ENCODE results near the gene ZFYVE21. TPM values are rescaled to one million over a fixed set of nuclear protein-coding genes. Genes with fewer than 3 reads are reported as not detected.

The ZFYVE21 gene
- total RNA-seq, 1 experiment from 2014 or later, result 23.6 TPM

GRCh38 chr14:103711516-103712431, 3.8 kb upstream of the ZFYVE21 start:
- H3K4me3 ChIP-seq, result no peak overlapping the region
- DNase-seq, result peak; percentile 95
- H3K9me3 ChIP-seq, result no peaks in the 10 kb centered on the region
- H3K36me3 ChIP-seq, result no peaks in the 10 kb centered on the region
- no peaks in the 10 kb centered on the region for H3K27me3 ChIP-seq

DNA sequence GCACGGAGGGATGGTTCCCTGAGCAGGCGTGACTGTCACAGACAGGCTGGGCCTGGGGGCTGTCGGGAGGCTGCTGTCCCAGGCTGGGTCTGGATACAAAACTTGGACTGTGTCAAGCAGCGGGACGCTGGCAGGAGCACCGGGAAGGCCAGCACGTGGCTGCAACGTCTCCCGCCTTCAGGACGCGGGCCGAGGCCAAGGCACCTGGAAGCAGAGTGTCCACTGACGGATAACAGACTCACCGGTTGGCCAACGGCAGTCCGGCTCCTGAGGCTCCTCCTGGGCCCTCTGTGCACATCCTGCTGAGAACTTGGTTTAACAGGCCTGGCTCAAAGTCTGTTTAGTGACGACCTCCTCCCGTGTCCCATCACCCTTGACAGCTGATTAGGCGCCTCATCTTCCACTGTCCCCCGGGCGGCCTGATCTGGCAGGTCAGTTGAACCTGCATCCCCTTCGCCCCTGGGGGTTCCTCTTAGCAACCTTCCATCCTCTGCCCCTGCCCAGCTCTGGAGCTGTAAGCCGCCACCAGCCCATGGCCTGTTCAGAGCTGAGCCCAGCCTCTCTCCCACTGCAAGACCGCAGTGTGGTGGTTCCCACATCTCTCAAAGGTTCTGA, 2.9 kb upstream of the ZFYVE21 start:
- DNase-seq, result no peak
- Histone ChIP-seq H3K27me3 (no peaks in the 10 kb centered on the region), H3K36me3 (no peaks in the 10 kb centered on the region), H3K9me3 (no peaks in the 10 kb centered on the region), H3K4me3 (no peak overlapping the region)

- no peaks in the 10 kb centered on the region for H3K36me3 ChIP-seq
- no peaks in the 10 kb centered on the region for H3K27me3 ChIP-seq
- DNase-seq, result no peak
- no peaks in the 10 kb centered on the region for H3K9me3 ChIP-seq
- H3K4me3 ChIP-seq, result peak overlapping the region; percentile 64
These were observed 2.1 kb upstream of the ZFYVE21 start for GRCh38 chr14:103713304-103714062.

DNA sequence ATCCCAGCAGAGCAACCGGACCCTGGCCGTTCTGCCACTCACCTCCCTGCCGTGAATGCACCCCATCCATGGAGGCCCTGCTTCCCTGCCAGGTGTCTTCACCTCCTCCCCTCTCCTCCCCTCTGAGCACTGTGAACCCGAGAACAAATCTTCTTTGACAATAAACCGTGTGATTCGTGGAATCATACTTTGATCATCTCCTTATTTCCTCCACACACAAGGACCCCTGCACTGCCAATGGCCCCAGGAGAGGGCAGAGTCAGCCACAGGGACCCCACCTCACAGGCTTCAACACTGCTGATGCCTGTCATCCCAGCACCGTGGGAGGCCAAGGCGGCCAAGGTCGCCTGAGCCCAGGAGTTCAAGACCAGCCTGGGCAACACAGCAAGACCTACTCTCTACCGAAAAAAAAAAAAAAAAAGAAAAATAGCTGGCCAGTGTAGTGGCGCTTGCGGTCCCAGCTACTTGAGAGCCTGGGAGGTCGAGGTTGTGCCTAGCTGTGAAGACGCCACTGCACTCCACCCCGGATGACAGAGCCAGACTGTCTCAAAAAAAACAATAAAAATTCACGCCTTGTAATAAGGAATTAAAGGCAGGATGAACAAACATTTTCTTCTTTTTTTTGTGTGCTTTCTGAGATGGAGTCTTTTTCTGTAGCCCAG, 1.4 kb upstream of the ZFYVE21 start:
- no peaks in the 10 kb centered on the region for H3K36me3 ChIP-seq
- DNase-seq, result no peak
- no peaks in the 10 kb centered on the region for H3K9me3 ChIP-seq
- no peaks in the 10 kb centered on the region for H3K27me3 ChIP-seq
- peak overlapping the region; percentile 64 for H3K4me3 ChIP-seq

GRCh38 chr14:103716091-103716801, 636 bp downstream of the ZFYVE21 start:
- no peak for DNase-seq
- H3K9me3 ChIP-seq, result no peaks in the 10 kb centered on the region
- H3K27me3 ChIP-seq, result no peaks in the 10 kb centered on the region
- H3K4me3 ChIP-seq, result peak overlapping the region; percentile 62
- no peaks in the 10 kb centered on the region for H3K36me3 ChIP-seq

DNA sequence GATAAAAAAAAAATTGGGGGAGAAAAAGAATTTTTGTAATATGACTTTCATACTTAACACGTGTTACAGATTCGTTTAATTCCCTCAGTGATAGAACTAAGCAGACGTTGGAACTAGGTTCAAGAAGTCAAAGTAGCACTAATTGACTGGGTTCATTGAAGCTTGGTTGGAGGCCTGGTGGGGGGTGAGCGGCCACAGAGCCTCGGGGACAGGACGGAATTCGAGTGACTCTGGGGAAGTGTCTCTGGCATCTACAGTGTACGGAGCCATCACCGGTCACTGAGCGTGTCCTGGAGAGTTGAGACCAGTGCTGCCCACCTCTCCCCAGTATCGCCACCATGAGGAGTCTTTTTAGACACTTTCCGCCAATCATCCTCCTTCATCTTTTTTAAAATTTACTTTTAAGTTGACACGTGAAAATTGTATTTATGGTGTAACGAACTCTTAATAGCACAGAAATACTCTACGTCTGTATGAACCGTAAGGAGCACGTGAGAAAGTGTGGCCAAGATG, 1.3 kb downstream of the ZFYVE21 start:
- DNase-seq, result no peak
- Histone ChIP-seq H3K9me3 (no peaks in the 10 kb centered on the region), H3K4me3 (peak overlapping the region; percentile 62), H3K36me3 (no peaks in the 10 kb centered on the region), H3K27me3 (no peaks in the 10 kb centered on the region)

DNA sequence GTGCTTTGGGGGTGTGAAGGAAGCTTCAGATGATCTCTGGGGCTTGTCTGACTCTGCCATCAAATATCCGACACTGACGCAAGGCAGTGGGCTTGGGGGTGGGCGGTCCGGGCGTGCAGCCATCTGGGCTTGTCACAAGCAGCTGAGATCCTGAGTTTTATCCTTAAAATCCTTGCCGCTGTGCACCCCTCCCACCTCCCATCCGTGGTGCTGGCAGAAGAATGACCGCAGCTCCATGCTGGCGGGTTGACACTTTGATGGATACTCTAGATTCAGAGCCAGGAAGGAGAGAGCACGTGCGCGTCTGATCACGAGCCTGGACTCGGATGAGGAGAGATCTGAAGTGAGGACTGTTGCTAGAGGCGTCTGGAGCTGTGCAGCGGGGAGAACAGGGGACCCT, 3.0 kb downstream of the ZFYVE21 start:
- Histone ChIP-seq H3K27me3 (no peaks in the 10 kb centered on the region), H3K9me3 (no peaks in the 10 kb centered on the region), H3K36me3 (no peaks in the 10 kb centered on the region), H3K4me3 (no peak overlapping the region)
- no peak for DNase-seq

DNA sequence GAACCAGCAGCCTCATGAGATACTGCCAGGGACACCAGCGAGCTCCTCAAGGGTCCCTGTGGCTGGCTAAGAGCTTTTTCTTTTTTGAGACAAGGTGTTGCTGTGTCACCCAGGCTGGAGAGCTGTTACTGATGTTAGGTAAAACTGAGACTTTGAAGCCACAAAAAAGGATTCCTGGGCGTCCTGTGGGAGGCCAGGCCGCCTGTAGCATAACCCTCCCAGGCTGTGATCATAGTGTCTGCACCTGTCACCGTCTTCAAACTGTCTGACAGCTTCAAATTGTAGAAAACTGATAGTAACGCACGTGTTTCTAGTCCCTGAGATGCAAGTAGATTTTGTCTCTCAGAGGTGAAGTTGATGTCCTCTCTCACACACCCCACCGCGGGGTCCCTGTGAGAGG, 4.1 kb downstream of the ZFYVE21 start:
- no peaks in the 10 kb centered on the region for H3K9me3 ChIP-seq
- no peak overlapping the region for H3K4me3 ChIP-seq
- no peaks in the 10 kb centered on the region for H3K27me3 ChIP-seq
- no peak for DNase-seq
- H3K36me3 ChIP-seq, result no peaks in the 10 kb centered on the region

DNA sequence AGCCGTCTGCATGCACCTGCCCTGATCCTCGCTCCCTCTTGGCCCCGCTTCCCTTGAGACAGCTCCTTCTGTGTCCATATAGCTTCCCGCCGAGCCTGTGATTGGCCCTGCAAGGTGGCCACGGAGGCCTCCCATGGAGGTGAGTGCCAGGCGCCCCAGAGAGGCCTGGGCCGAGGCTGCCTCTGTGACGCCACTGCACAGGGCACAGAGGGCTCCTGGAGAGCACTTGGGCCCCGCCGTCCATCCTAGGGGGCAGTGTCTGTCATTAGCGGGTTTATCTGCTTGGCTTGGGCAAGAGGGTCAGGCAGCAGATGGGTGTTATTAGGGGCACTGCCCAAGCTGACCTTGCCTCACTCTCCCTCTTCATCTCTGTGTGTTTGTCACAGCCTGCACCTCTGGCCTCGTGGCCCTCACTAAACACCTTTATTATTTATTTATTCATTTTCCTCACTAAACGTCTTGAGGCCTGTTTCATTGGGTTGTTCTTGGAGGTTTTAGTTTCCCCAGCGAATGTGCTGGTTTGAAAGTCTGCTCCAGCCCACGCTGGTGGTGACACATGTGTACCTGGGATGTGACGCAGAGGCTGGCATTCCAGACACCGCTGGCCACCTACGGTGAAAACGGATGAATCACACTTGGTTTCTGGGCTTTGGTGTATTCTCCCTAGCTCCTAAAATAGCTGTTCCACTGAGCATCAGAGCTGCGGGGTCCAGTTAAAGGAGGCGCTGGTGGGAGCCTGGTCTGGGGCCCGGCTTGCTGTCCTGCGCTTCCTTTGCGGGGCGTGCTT, 5.9 kb downstream of the ZFYVE21 start:
- H3K4me3 ChIP-seq, result no peak overlapping the region
- H3K27me3 ChIP-seq, result no peaks in the 10 kb centered on the region
- DNase-seq, result no peak
- no peaks in the 10 kb centered on the region for H3K36me3 ChIP-seq
- no peaks in the 10 kb centered on the region for H3K9me3 ChIP-seq

DNA sequence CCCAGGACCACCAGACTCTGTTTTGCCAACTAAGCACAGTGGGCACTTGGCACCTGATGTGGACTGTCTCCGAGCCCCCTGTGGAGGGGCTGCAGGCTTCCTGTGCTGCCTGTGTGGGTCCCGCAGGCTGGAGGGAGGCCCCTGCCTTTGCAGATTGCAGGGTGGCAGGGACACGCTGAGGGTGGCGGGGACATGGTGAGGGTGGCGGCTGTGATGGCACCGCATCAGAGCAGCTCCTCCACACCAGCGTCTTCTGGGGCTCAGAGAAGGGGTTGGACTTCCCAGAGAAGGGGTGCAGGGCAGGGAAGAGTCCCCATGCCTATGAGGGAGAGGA, 8.1 kb downstream of the ZFYVE21 start:
- Histone ChIP-seq H3K4me3 (no peak overlapping the region), H3K36me3 (no peaks in the 10 kb centered on the region; the same call in 1 of the 2 replicates), H3K27me3 (no peaks in the 10 kb centered on the region), H3K9me3 (no peaks in the 10 kb centered on the region)
- no peak for DNase-seq

DNA sequence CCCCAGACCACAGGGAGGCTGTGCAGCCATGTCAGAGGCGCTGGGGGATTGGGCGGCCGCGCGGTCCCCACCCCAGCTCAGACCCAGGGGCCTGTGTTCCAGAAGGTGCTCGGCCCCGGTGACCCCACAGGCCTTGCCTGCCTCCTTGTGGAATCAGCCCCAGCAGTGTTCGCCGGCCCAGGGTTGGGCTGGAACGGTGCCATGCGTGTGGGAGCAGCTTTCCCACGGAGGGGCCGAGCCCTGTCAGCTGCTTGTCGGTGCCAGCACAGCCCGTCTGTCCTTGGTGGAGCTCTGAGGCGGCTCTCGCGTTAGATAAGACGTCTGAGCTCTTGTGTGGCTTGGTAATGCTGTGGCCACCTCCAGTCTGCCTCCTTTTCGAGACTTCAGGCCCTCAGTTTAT, 8.5 kb downstream of the ZFYVE21 start:
- no peaks in the 10 kb centered on the region for H3K27me3 ChIP-seq
- no peak overlapping the region for H3K4me3 ChIP-seq
- no peaks in the 10 kb centered on the region; the same call in 1 of the 2 replicates for H3K36me3 ChIP-seq
- H3K9me3 ChIP-seq, result no peaks in the 10 kb centered on the region
- DNase-seq, result no peak

- H3K4me3 ChIP-seq, result no peak overlapping the region
- no peaks in the 10 kb centered on the region for H3K9me3 ChIP-seq
- no peaks in the 10 kb centered on the region for H3K27me3 ChIP-seq
- no peak for DNase-seq
- H3K36me3 ChIP-seq, result no peaks in the 10 kb centered on the region; the same call in 1 of the 2 replicates
These were observed 9.5 kb downstream of the ZFYVE21 start for GRCh38 chr14:103725001-103725682.

GRCh38 chr14:103725739-103726395, 10.3 kb downstream of the ZFYVE21 start:
- H3K36me3 ChIP-seq, result no peaks in the 10 kb centered on the region; the same call in 1 of the 2 replicates
- no peaks in the 10 kb centered on the region for H3K27me3 ChIP-seq
- no peaks in the 10 kb centered on the region for H3K9me3 ChIP-seq
- no peak overlapping the region for H3K4me3 ChIP-seq
- DNase-seq, result no peak

DNA sequence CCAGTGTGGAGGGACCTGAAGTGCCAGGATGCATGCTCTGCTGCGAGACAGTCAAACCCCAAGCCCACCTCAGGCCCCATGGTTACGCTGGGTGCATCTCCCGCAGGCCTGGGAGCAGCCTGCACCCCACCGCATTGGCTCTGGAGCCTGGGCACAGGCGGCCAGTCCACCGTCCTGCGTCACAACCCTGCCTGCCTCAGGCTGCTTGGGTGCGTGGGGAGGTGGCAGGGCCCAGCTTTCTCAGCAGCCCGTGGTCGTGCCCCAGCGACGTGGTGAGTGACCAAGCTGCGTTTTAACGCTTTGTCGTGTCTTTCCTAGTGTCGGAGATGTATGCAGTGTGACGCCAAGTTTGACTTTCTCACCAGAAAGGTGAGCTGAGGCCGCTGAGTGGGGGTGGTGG, 10.9 kb downstream of the ZFYVE21 start:
- Histone ChIP-seq H3K4me3 (no peak overlapping the region), H3K9me3 (no peaks in the 10 kb centered on the region), H3K27me3 (no peaks in the 10 kb centered on the region), H3K36me3 (no peaks in the 10 kb centered on the region; the same call in 1 of the 2 replicates)
- no peak for DNase-seq

Data from MG63 (cell line).